Endothelial cell of umbilical vein (primary cell): Measurements from ENCODE around the gene DPM2. TPM values are rescaled to one million over a fixed set of nuclear protein-coding genes. Genes with fewer than 3 reads are reported as not detected.

Experiments used
- BruUV-seq: library from RNA; stranded (reverse); fragments of 400-500 nt; replicated peaks from 2 replicates; lab custom pipeline; 2021; lab: Mats Ljungman, UMichigan
- CTCF ChIA-PET: fragments of 300-600, 350-600 bp; sonication (Branson Sonifier 250); formaldehyde crosslinking; loops from one replicate; lab custom pipeline; 2021; ENCODE audit warnings: antibody characterized with exemption, inconsistent platforms; lab: Charles Lee
- POLR2A ChIA-PET: fragments of 300-600, 350-600 bp; sonication (Branson Sonifier 250); formaldehyde crosslinking; loops from one replicate; lab custom pipeline; 2021; ENCODE audit warnings: antibody characterized with exemption, inconsistent platforms; lab: Charles Lee
- DNase-seq: peaks from one replicate; pipeline ENCODE4 v3.0.0-alpha.2; 2011; ENCODE audit warnings: low read depth, low spot score
- FAIRE-seq: peaks from 2 replicates; lab custom pipeline; 2011; peaks lifted over from hg19 to GRCh38; lab: Jason Lieb, UNC
- H2AFZ ChIP-seq: 2 replicates; pipeline ENCODE4 v1.6.0; 2012; ENCODE audit warnings: low read depth, low read length, control low read depth, inconsistent platforms
- H3K27ac ChIP-seq: 2 replicates; pipeline ENCODE4 v1.5.1; 2011; ENCODE audit warnings: low read depth, mild to moderate bottlenecking, control low read depth, low read length, moderate library complexity; ENCODE audit not compliant: insufficient read depth
- H3K27me3 ChIP-seq, 2 experiments: 2 replicates each; pipeline versions ENCODE4 v1.6.0 to v1.6.1; 2011; ENCODE audit warnings: low read length in 2 of 2, mixed read lengths in 1 of 2; ENCODE audit not compliant: control insufficient read depth in 2 of 2, insufficient read depth in 2 of 2
- H3K36me3 ChIP-seq, 2 experiments: 2 replicates in 1 of 2; 3 replicates in 1 of 2; pipeline ENCODE4 v1.5.1; 2011; ENCODE audit warnings: low read length in 2 of 2, mild to moderate bottlenecking in 1 of 2, moderate library complexity in 1 of 2; ENCODE audit not compliant: control insufficient read depth in 2 of 2, insufficient read depth in 2 of 2; ENCODE audit errors: extremely low read depth in 1 of 2
- H3K4me1 ChIP-seq: 3 replicates; pipeline ENCODE4 v1.5.1; 2011; ENCODE audit warnings: mild to moderate bottlenecking, low read length; ENCODE audit not compliant: control insufficient read depth, insufficient read depth; ENCODE audit errors: extremely low read depth
- H3K4me2 ChIP-seq: 2 replicates; pipeline ENCODE4 v1.6.1; 2011; ENCODE audit warnings: low read length, control low read depth, mixed read lengths; ENCODE audit not compliant: insufficient read depth
- H3K4me3 ChIP-seq, 3 experiments: fragments of 200-600 bp in 1 of 3; sonication (generic), shearing (Covaris generic) in 1 of 3; replicated peaks in 1 of 3; 2 replicates each; pipeline ENCODE4 v1.5.1; 2011 to 2016; ENCODE audit warnings: control low read depth in 3 of 3, low read length in 3 of 3, mild to moderate bottlenecking in 2 of 3, inconsistent platforms in 1 of 3, low read depth in 1 of 3, moderate library complexity in 1 of 3; ENCODE audit not compliant: insufficient read depth in 1 of 3
- H3K79me2 ChIP-seq: 2 replicates; pipeline ENCODE4 v1.6.0; 2012; ENCODE audit warnings: low read length, inconsistent platforms; ENCODE audit not compliant: control insufficient read depth, insufficient read depth
- H3K9ac ChIP-seq: replicated peaks from 2 replicates; pipeline ENCODE3; 2011; ENCODE audit warnings: low read length, control low read depth; ENCODE audit not compliant: insufficient read depth; ENCODE audit errors: extremely low read depth
- H3K9me1 ChIP-seq: replicated peaks from 3 replicates; pipeline ENCODE4 v1.6.0; 2011; ENCODE audit warnings: mild to moderate bottlenecking, low read length; ENCODE audit not compliant: control insufficient read depth, insufficient read depth; ENCODE audit errors: extremely low read depth
- H3K9me3 ChIP-seq: replicated peaks from 2 replicates; pipeline ENCODE4 v1.5.1; 2012; ENCODE audit warnings: low read length, inconsistent platforms; ENCODE audit not compliant: control insufficient read depth, insufficient read depth
- H4K20me1 ChIP-seq: replicated peaks from 2 replicates; pipeline ENCODE3; 2011; ENCODE audit warnings: mild to moderate bottlenecking, low read length; ENCODE audit not compliant: control insufficient read depth, insufficient read depth; ENCODE audit errors: extremely low read depth
- GATA2 ChIP-seq: IDR thresholded peaks from 2 replicates; pipeline ENCODE4 v1.7.0; 2011; ENCODE audit warnings: low read depth, mild to moderate bottlenecking, moderate library complexity, mixed read lengths, low read length; ENCODE audit not compliant: insufficient read length, insufficient read depth
- MAX ChIP-seq: IDR thresholded peaks from 2 replicates; pipeline ENCODE4 v1.6.1; 2011; ENCODE audit not compliant: insufficient read depth, insufficient read length
- MYC ChIP-seq: IDR thresholded peaks from one replicate; pipeline ENCODE4 v1.6.1; 2011; ENCODE audit warnings: mild to moderate bottlenecking, low read depth, low read length
- POLR2AphosphoS5 ChIP-seq: IDR thresholded peaks from 2 replicates; pipeline ENCODE4 v1.6.1; 2012; ENCODE audit warnings: low read depth, mild to moderate bottlenecking, control low read depth, low read length, moderate library complexity; ENCODE audit not compliant: insufficient read depth
- dilution Hi-C: fragments of 300-500 bp; cut with MboI; formaldehyde crosslinking; loops from one replicate; pipeline ENCODE4 v1.15.0; 2019; ENCODE audit warnings: low sequenced_read_pairs; ENCODE audit not compliant: extremely low pct_ligation_motif_present
- intact Hi-C: fragments of 100-400 bp; cut with micrococcal nuclease; formaldehyde crosslinking; loops from one replicate; pipeline ENCODE4 v1.10.0; 2022
- polyA plus RNA-seq, 4 experiments: library from polyadenylated mRNA; depleted of rRNA in 3 of 4; stranded (reverse) in 3 of 4; unstranded in 1 of 4; fragments of >200 nt; gene quantifications; 2 replicates each; pipeline versions ENCODE4 v1.2.1 to v1.2.3, GENCODE V29; 2011 to 2012; ENCODE audit warnings: missing spikeins in 1 of 4
- total RNA-seq: library from RNA; stranded (reverse); gene quantifications from 2 replicates; pipeline ENCODE4 v1.2.3, GENCODE V29; 2021

The DPM2 gene
- total and polyA plus RNA-seq, 2 donors (not counting 3 experiments of a cell fraction or from before 2014, with no cell fraction given), result 47.9 to 63.9 TPM

- TF ChIP-seq GATA2 (no peak), POLR2AphosphoS5 (no peak), MYC (no peak), MAX (no peak)
- Histone ChIP-seq H3K9me1 (no peaks in the 10 kb centered on the region), H3K4me3 (no peak overlapping the region), H3K27ac (no peak overlapping the region), H3K4me1 (peaks cover 14% of the 10 kb centered on the region), H3K27me3 (peaks cover 3 to 6% of the 10 kb centered on the region in 2 experiments), H3K9ac (no peak overlapping the region), H2AFZ (no peak overlapping the region), H3K36me3 (no peaks in the 10 kb centered on the region), H4K20me1 (no peaks in the 10 kb centered on the region), H3K4me2 (no peak overlapping the region), H3K9me3 (no peaks in the 10 kb centered on the region), H3K79me2 (no peaks in the 10 kb centered on the region)
- ChIA-PET POLR2A (interaction anchor here (0.7 kb wide), 1 partner anchor 381 kb away, joined by 3 read pairs; no protein-coding TSS in a partner anchor), CTCF (interaction anchor here (0.6 to 1.2 kb wide), 4 partner anchors 13 to 174 kb away, joined by 3 to 5 read pairs (median 3); no protein-coding TSS in a partner anchor)
- FAIRE-seq (no peak), DNase-seq (no peak)
- intact Hi-C loops, result no loop called here
- dilution Hi-C loops, result no loop called here
- BruUV-seq, result no TSS peak
These were observed 11.4 kb downstream of the DPM2 start for GRCh38 chr9:127925959-127926905.
